SK-N-MC (cell line): ENCODE data around the gene SLC7A10.
"Not testable (repeated sequence)": the region's sequence is repeated elsewhere in the genome, so short reads cannot be mapped to it uniquely, and the experiment has no call there.

ENCODE experiments used
- DNase-seq: peaks from one replicate; pipeline ENCODE4 v3.0.0-alpha.2; 2011; ENCODE audit warnings: low read depth, low spot score
- H3K27ac ChIP-seq: fragments of 200-600 bp; sonication (generic); 2 replicates; pipeline ENCODE4 v1.5.1; 2016; ENCODE audit warnings: mixed run types
- H3K36me3 ChIP-seq: fragments of 200-600 bp; sonication (generic); 2 replicates; pipeline ENCODE4 v1.6.1; 2017; ENCODE audit warnings: antibody characterized with exemption, low read length, mixed read lengths; ENCODE audit not compliant: insufficient read depth
- H3K4me3 ChIP-seq: fragments of 200-600 bp; sonication (generic); 2 replicates; pipeline ENCODE4 v1.5.1; 2016
- H3K9ac ChIP-seq: fragments of 200-600 bp; sonication (generic); 2 replicates; pipeline ENCODE4 v1.8.0; 2017; ENCODE audit warnings: mixed run types, mixed read lengths; ENCODE audit not compliant: insufficient read length
- H3K9me3 ChIP-seq: fragments of 200-600 bp; sonication (generic); 2 replicates; pipeline ENCODE4 v1.6.1; 2017; ENCODE audit warnings: low read depth, mild to moderate bottlenecking, antibody characterized with exemption, low read length, moderate library complexity, mixed read lengths
- EZH2 ChIP-seq: fragments of 200-600 bp; sonication (generic); IDR thresholded peaks from one replicate; pipeline ENCODE4 v1.6.1; 2017; ENCODE audit warnings: antibody characterized with exemption
- FOXP2 ChIP-seq: optimal IDR thresholded peaks from 2 replicates; pipeline ENCODE3; 2011; ENCODE audit warnings: mild to moderate bottlenecking, moderate library complexity; ENCODE audit not compliant: insufficient read depth; ENCODE audit errors: extremely low read length, control extremely low read depth
- POLR2AphosphoS5 ChIP-seq: IDR thresholded peaks from 2 replicates; pipeline ENCODE4 v1.6.1; 2012; ENCODE audit warnings: mild to moderate bottlenecking, low read depth, low read length, borderline replicate concordance

Gene SLC7A10

GRCh38 chr19:33227242-33227650 lies 1.6 kb upstream of the SLC7A10 start:
- H3K36me3 ChIP-seq = no peaks in the 10 kb centered on the region
- H3K9ac ChIP-seq = no peak overlapping the region
- DNase-seq = no peak
- no peaks in the 10 kb centered on the region; the same call in 1 of the 2 replicates for H3K9me3 ChIP-seq
- H3K27ac ChIP-seq = no peak overlapping the region
- TF ChIP-seq EZH2 (no peak), FOXP2 (no peak), POLR2AphosphoS5 (no peak)
- peak overlapping the region; percentile 69; the same call in 1 of the 2 replicates for H3K4me3 ChIP-seq

GRCh38 chr19:33226550-33227241 lies 1.0 kb upstream of the SLC7A10 start:
- no peak for DNase-seq
- Histone ChIP-seq H3K36me3 (no peaks in the 10 kb centered on the region), H3K27ac (no peak overlapping the region), H3K9ac (no peak overlapping the region), H3K4me3 (peak overlapping the region; percentile 69), H3K9me3 (no peaks in the 10 kb centered on the region; the same call in 1 of the 2 replicates)
- TF ChIP-seq FOXP2 (no peak), EZH2 (no peak), POLR2AphosphoS5 (no peak)

- Histone ChIP-seq H3K9me3 (no peaks in the 10 kb centered on the region; the same call in 1 of the 2 replicates), H3K27ac (no peak overlapping the region), H3K36me3 (no peaks in the 10 kb centered on the region), H3K9ac (no peak overlapping the region), H3K4me3 (peak overlapping the region; percentile 69)
- TF ChIP-seq FOXP2 (no peak), POLR2AphosphoS5 (no peak), EZH2 (no peak)
- no peak for DNase-seq
Measured at GRCh38 chr19:33224694-33225457, 774 bp downstream of the SLC7A10 start.

GRCh38 chr19:33222255-33222654 lies 3.4 kb downstream of the SLC7A10 start:
- not testable (repeated sequence) for H3K36me3 ChIP-seq, H3K9ac ChIP-seq, H3K4me3 ChIP-seq

GRCh38 chr19:33221638-33222037 lies 4.0 kb downstream of the SLC7A10 start:
- Histone ChIP-seq H3K27ac (no peak overlapping the region), H3K4me3 (no peak overlapping the region), H3K9me3 (no peaks in the 10 kb centered on the region), H3K36me3 (no peaks in the 10 kb centered on the region), H3K9ac (no peak overlapping the region)
- DNase-seq = no peak
- TF ChIP-seq POLR2AphosphoS5 (no peak), FOXP2 (no peak), EZH2 (no peak)

More at GRCh38 chr19:33222255-33222654, 3.4 kb downstream of the SLC7A10 start:
- DNase-seq, H3K27ac ChIP-seq, H3K9me3 ChIP-seq: not testable (repeated sequence)

- Histone ChIP-seq H3K27ac (no peak overlapping the region), H3K9me3 (no peaks in the 10 kb centered on the region), H3K9ac (no peak overlapping the region), H3K36me3 (no peaks in the 10 kb centered on the region), H3K4me3 (no peak overlapping the region)
- TF ChIP-seq EZH2 (no peak), FOXP2 (no peak), POLR2AphosphoS5 (no peak)
- DNase-seq = no peak
Measured at GRCh38 chr19:33220735-33221134, 4.9 kb downstream of the SLC7A10 start.

GRCh38 chr19:33220115-33220514 lies 5.5 kb downstream of the SLC7A10 start:
- TF ChIP-seq EZH2 (no peak), POLR2AphosphoS5 (no peak), FOXP2 (no peak)
- Histone ChIP-seq H3K36me3 (no peaks in the 10 kb centered on the region), H3K9ac (no peak overlapping the region), H3K4me3 (no peak overlapping the region), H3K27ac (no peak overlapping the region), H3K9me3 (no peaks in the 10 kb centered on the region)
- DNase-seq = no peak

- TF ChIP-seq POLR2AphosphoS5 (no peak), EZH2 (no peak), FOXP2 (no peak)
- Histone ChIP-seq H3K27ac (no peak overlapping the region), H3K4me3 (no peak overlapping the region), H3K9ac (no peak overlapping the region), H3K9me3 (no peaks in the 10 kb centered on the region), H3K36me3 (no peaks in the 10 kb centered on the region)
- no peak for DNase-seq
Measured at GRCh38 chr19:33219261-33219815, 6.3 kb downstream of the SLC7A10 start.
